Measurements from ENCODE around the gene ROBO2.

GRCh38 chr3:77553240-77553639, 513.3 kb downstream of the ROBO2 start:
- TF ChIP-seq CTCF (IDR thresholded peaks at IDR 0.05 in 8 of 11, conservative IDR thresholded peaks at IDR 0.05 in 3 of 11) (no peak), POLR2AphosphoS5 (IDR thresholded peaks at IDR 0.05) (no peak), POLR2A (IDR thresholded peaks at IDR 0.05) (no peak)
